B cell (primary cell): ENCODE results near the gene CA11. TPM values are rescaled to one million over a fixed set of nuclear protein-coding genes. Genes with fewer than 3 reads are reported as not detected.

ENCODE experiments used
- ATAC-seq: fragments of 200-7000 bp; cut with Tn5 transposase; one replicate; pipeline ENCODE4 v1.10.0; 2021; ENCODE audit warnings: low read depth, mild to moderate bottlenecking, moderate number of reproducible peaks, moderate library complexity
- CTCF ChIA-PET: fragments of 350-600 bp; sonication (Branson Sonifier 250); formaldehyde crosslinking; loops from one replicate; lab custom pipeline; 2021; ENCODE audit warnings: antibody characterized with exemption, inconsistent platforms; lab: Charles Lee
- POLR2A ChIA-PET: fragments of 350-600 bp; sonication (Branson Sonifier 250); formaldehyde crosslinking; loops from one replicate; lab custom pipeline; 2021; ENCODE audit warnings: antibody characterized with exemption; lab: Charles Lee
- DNase-seq: peaks from one replicate; pipeline ENCODE4 v3.0.0; 2013
- H2AFZ ChIP-seq: 2 replicates; pipeline ENCODE4 v1.6.1; 2012; ENCODE audit warnings: mild to moderate bottlenecking, low read depth, low read length; ENCODE audit not compliant: insufficient read depth, poor library complexity, severe bottlenecking
- H3K27ac ChIP-seq, 2 donors: 1 replicate in 1 of 2; 2 replicates in 1 of 2; pipeline ENCODE4 v1.5.1; 2012 to 2013; ENCODE audit warnings: low read length in 2 of 2, mild to moderate bottlenecking in 2 of 2, moderate library complexity in 1 of 2
- H3K27me3 ChIP-seq, 4 experiments: fragments of 200-600 bp in 1 of 4; sonication (generic) in 1 of 4; replicated peaks in 1 of 4; 1 replicate in 2 of 4; 2 replicates in 2 of 4; pipeline versions ENCODE4 v1.6.1 to v1.7.0; 2013 to 2016; ENCODE audit warnings: low read length in 3 of 4, mild to moderate bottlenecking in 2 of 4, mixed read lengths in 1 of 4, moderate library complexity in 1 of 4; ENCODE audit not compliant: insufficient read depth in 4 of 4, control insufficient read depth in 3 of 4; ENCODE audit errors: control extremely low read depth in 1 of 4
- H3K36me3 ChIP-seq, 2 experiments: replicated peaks in 1 of 2; 1 replicate in 1 of 2; 2 replicates in 1 of 2; pipeline versions ENCODE4 v1.6.1 to v1.7.1; 2013; ENCODE audit warnings: low read length in 1 of 2; ENCODE audit not compliant: insufficient read depth in 2 of 2, control insufficient read depth in 1 of 2; ENCODE audit errors: control extremely low read depth in 1 of 2, extremely low read depth in 1 of 2
- H3K4me1 ChIP-seq, 2 donors: fragments of 200-600 bp in 1 of 2; sonication (generic) in 1 of 2; 1 replicate in 1 of 2; 2 replicates in 1 of 2; pipeline versions ENCODE4 v1.5.1 to v1.6.1; 2013 to 2017; ENCODE audit warnings: low read length in 2 of 2; ENCODE audit not compliant: control insufficient read depth in 2 of 2, insufficient read depth in 2 of 2
- H3K4me2 ChIP-seq: replicated peaks from 2 replicates; pipeline ENCODE3; 2012; ENCODE audit warnings: mild to moderate bottlenecking, low read depth, low read length; ENCODE audit not compliant: poor library complexity, severe bottlenecking
- H3K4me3 ChIP-seq, 5 experiments: fragments of 200-600 bp in 1 of 5; sonication (generic) in 1 of 5; 1 replicate in 3 of 5; 2 replicates in 2 of 5; pipeline versions ENCODE4 v1.5.1 to v1.7.0; 2011 to 2016; ENCODE audit warnings: low read length in 4 of 5, mild to moderate bottlenecking in 4 of 5, low read depth in 2 of 5, control low read depth in 1 of 5, moderate library complexity in 1 of 5; ENCODE audit not compliant: insufficient read depth in 1 of 5; ENCODE audit errors: control extremely low read depth in 1 of 5, extremely low read depth in 1 of 5
- H3K79me2 ChIP-seq: fragments of 200-600 bp; sonication (generic); one replicate; pipeline ENCODE4 v1.6.0; 2016; ENCODE audit warnings: low read length; ENCODE audit not compliant: control insufficient read depth, insufficient read depth
- H3K9ac ChIP-seq: fragments of 200-600 bp; sonication (generic); 2 replicates; pipeline ENCODE4 v1.6.1; 2017; ENCODE audit warnings: mild to moderate bottlenecking, low read length, moderate library complexity
- H3K9me3 ChIP-seq, 3 donors: one replicate each; pipeline versions ENCODE4 v1.6.1 to v1.7.1; 2013; ENCODE audit warnings: low read length in 2 of 3; ENCODE audit not compliant: control insufficient read depth in 2 of 3, insufficient read depth in 1 of 3; ENCODE audit errors: control extremely low read depth in 1 of 3
- H4K20me1 ChIP-seq: 2 replicates; pipeline ENCODE4 v1.6.0; 2012; ENCODE audit warnings: mild to moderate bottlenecking, low read length; ENCODE audit not compliant: insufficient read depth, control insufficient read depth, poor library complexity, severe bottlenecking
- H3K27ac Mint-ChIP-seq: one replicate; pipeline ENCODE4 v1.8.0; 2021; ENCODE audit warnings: mixed read lengths
- H3K27me3 Mint-ChIP-seq: one replicate; pipeline ENCODE4 v1.8.0; 2021; ENCODE audit warnings: mixed read lengths
- H3K4me1 Mint-ChIP-seq: one replicate; pipeline ENCODE4 v1.8.0; 2021; ENCODE audit warnings: mixed read lengths
- H3K4me3 Mint-ChIP-seq: one replicate; pipeline ENCODE4 v1.8.0; 2021; ENCODE audit warnings: mixed read lengths
- H3K9me3 Mint-ChIP-seq: one replicate; pipeline ENCODE4 v1.8.0; 2022; ENCODE audit warnings: mixed read lengths; ENCODE audit not compliant: insufficient read depth
- EZH2 ChIP-seq: IDR thresholded peaks from 2 replicates; pipeline ENCODE4 v1.6.1; 2012; ENCODE audit warnings: borderline replicate concordance, low read depth, mild to moderate bottlenecking, moderate library complexity, low read length; ENCODE audit not compliant: insufficient read depth, poor library complexity, severe bottlenecking
- WGBS: methylation state at CpG from one replicate; pipeline ENCODE4 v1.1.5; 2013; ENCODE audit warnings: missing lambda C conversion rate; ENCODE audit not compliant: insufficient coverage; 5-methylcytosine and 5-hydroxymethylcytosine counted together
- intact Hi-C: fragments of 100-400 bp; cut with micrococcal nuclease; formaldehyde crosslinking; loops from one replicate; pipeline ENCODE4 v1.10.0; 2022
- polyA plus RNA-seq: library from polyadenylated mRNA; depleted of rRNA; stranded (reverse); fragments of >200 nt; gene quantifications from 2 replicates; pipeline ENCODE4 v1.2.3, GENCODE V29; 2012
- total RNA-seq, 2 donors: library from RNA; stranded (reverse); fragments of 120-200 nt in 1 of 2; gene quantifications; 1 replicate in 1 of 2; 2 replicates in 1 of 2; pipeline versions ENCODE4 v1.2.3 to v1.2.4, GENCODE V29; 2013 to 2022
- TF ChIP-seq, protein P1 (sequence below): fragments of 200-600 bp; IDR thresholded peaks from one replicate; pipeline ENCODE4 v1.8.0; 2022; ENCODE audit warnings: antibody characterized with exemption, mild to moderate bottlenecking

The CA11 gene
- total and polyA plus RNA-seq, 2 donors (not counting 1 experiment from before 2014, with no cell fraction given) = 6.5 to 27.7 TPM

DNA sequence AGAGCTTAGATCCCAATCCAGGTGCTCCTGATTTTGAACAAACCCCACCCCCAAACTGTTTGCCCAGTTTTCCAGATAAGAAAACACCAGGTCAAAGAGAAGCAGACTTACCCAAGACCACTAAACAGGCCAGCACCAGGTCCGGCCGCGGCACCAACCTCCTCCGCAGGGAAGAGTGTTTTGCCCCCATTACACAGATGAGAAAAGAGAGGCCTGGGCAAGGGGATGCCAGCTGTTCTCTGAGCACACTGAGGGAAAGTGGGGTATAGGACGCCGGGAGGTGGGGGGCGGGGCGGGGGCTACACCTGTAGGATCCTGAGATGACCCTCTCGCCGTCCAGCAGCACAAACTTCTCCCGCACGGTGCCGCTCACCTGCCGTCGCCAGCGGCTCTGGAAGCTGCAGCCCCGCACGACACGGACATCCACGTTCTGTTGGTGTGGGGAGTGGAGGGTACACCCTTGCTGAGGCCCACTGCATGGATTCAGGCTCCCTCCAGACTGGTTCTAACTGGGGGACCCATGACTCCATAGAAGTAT lies 36.3 kb downstream of the CA11 start:
- POLR2A ChIA-PET = interaction anchor here (0.6 to 1.2 kb wide), 4 partner anchors 9 to 119 kb away, joined by 3 to 17 read pairs (median 5); partner anchors contain the start of genes RPL18 and SPHK2
- no peak overlapping the region for H3K9ac ChIP-seq
- H3K27me3 ChIP-seq = no peaks in the 10 kb centered on the region
- H4K20me1 ChIP-seq = peaks cover 1% of the 10 kb centered on the region
- TF ChIP-seq EZH2 = no peak
- TF ChIP-seq, protein P1, sequence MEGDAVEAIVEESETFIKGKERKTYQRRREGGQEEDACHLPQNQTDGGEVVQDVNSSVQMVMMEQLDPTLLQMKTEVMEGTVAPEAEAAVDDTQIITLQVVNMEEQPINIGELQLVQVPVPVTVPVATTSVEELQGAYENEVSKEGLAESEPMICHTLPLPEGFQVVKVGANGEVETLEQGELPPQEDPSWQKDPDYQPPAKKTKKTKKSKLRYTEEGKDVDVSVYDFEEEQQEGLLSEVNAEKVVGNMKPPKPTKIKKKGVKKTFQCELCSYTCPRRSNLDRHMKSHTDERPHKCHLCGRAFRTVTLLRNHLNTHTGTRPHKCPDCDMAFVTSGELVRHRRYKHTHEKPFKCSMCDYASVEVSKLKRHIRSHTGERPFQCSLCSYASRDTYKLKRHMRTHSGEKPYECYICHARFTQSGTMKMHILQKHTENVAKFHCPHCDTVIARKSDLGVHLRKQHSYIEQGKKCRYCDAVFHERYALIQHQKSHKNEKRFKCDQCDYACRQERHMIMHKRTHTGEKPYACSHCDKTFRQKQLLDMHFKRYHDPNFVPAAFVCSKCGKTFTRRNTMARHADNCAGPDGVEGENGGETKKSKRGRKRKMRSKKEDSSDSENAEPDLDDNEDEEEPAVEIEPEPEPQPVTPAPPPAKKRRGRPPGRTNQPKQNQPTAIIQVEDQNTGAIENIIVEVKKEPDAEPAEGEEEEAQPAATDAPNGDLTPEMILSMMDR = no peak
- no peak overlapping the region for H3K27ac Mint-ChIP-seq
- DNase-seq = no peak
- no peaks in the 10 kb centered on the region for H3K9me3 Mint-ChIP-seq
- H3K4me1 Mint-ChIP-seq = peaks cover 10% of the 10 kb centered on the region
- peaks cover 0 to under 1% of the 10 kb centered on the region in 2 experiments for H3K36me3 ChIP-seq
- no peak for ATAC-seq
- H3K4me1 ChIP-seq = peaks cover 0 to 8% of the 10 kb centered on the region in 2 donors
- WGBS = 97% methylated on average over 16 of the region's 20 CpGs
- H3K9me3 ChIP-seq = no peaks in the 10 kb centered on the region
- no peak overlapping the region for H2AFZ ChIP-seq
- no peaks in the 10 kb centered on the region for H3K79me2 ChIP-seq
- H3K4me3 ChIP-seq = no peak overlapping the region
- no peak overlapping the region for H3K27ac ChIP-seq
- no peaks in the 10 kb centered on the region for H3K27me3 Mint-ChIP-seq
- intact Hi-C loops = loop anchor here (2.0 kb wide), 3 partner anchors 51 to 275 kb away; partner anchors contain the start of gene KDELR1
- H3K4me2 ChIP-seq = no peak overlapping the region
- no peak overlapping the region for H3K4me3 Mint-ChIP-seq
- CTCF ChIA-PET = interaction anchor here (0.6 to 4.8 kb wide), 21 partner anchors 8 to 1057 kb away, joined by 3 to 51 read pairs (median 5); partner anchors contain the start of genes CA11, KDELR1, RPL18 and SPHK2

DNA sequence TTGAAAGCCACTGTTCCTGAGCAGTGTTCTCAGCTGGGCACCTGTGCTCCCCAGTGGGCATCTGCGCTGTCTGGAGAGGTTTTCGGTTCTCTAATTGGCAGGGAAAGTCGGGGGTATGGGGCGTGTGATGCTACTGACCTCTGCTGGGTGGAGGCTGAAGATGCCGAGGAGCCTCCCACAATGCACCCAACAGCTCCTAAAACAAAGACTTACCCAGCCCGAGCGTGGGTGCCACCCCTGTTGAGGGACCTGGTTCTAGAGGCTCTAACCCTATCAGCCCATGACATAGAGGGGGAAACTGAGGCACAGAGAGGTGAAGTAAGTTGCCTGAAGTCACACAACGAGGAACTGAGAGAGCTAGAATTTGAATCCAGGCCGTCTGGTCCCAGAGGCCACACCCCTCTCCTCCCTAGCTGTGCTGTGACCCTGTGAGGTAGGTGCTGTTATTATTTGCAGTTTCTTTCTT lies 37.2 kb downstream of the CA11 start:
- peak overlapping the region; percentile 63 for H3K4me2 ChIP-seq
- CTCF ChIA-PET = interaction anchor here (0.5 to 4.8 kb wide), 31 partner anchors 9 to 1056 kb away, joined by 3 to 51 read pairs (median 4); partner anchors contain the start of genes CA11, GRWD1, KDELR1 and RPL18
- H4K20me1 ChIP-seq = no peaks in the 10 kb centered on the region
- POLR2A ChIA-PET = interaction anchor here (0.6 to 1.2 kb wide), 5 partner anchors 10 to 253 kb away, joined by 3 to 17 read pairs (median 4); partner anchors contain the start of genes RPL18 and SPHK2
- ATAC-seq = peak; percentile 97
- H3K36me3 ChIP-seq = no peaks in the 10 kb centered on the region
- Mint-ChIP-seq H3K4me3 (peak overlapping the region; percentile 67), H3K9me3 (no peaks in the 10 kb centered on the region), H3K4me1 (peaks cover 6% of the 10 kb centered on the region), H3K27ac (peak overlapping the region; percentile 90), H3K27me3 (no peaks in the 10 kb centered on the region)
- no peaks in the 10 kb centered on the region for H3K27me3 ChIP-seq
- no peak for TF ChIP-seq EZH2
- TF ChIP-seq, protein P1 = peak; percentile 69
- H3K4me1 ChIP-seq = peaks cover 0 to 8% of the 10 kb centered on the region in 2 donors
- peak overlapping the region; percentile 64 for H2AFZ ChIP-seq
- no CpG with 5 or more reads among the region's 9 CpGs for WGBS
- peak; percentile 87 for DNase-seq
- H3K9me3 ChIP-seq = no peaks in the 10 kb centered on the region
- no peaks in the 10 kb centered on the region for H3K79me2 ChIP-seq
- intact Hi-C loops = loop anchor here (1.0 to 2.0 kb wide), 7 partner anchors 10 to 289 kb away; partner anchors contain the start of genes KDELR1, RPL18 and SPHK2
- H3K9ac ChIP-seq = peak overlapping the region; percentile 8
- peak overlapping the region in 1 of 2 donors; percentile 4 for H3K27ac ChIP-seq
- H3K4me3 ChIP-seq = peak overlapping the region in 1 of 5 experiments; percentile 25
